ENCODE measurements around the gene GALNT10. TPM values are rescaled to one million over a fixed set of nuclear protein-coding genes. Genes with fewer than 3 reads are reported as not detected.

Gene GALNT10
- total RNA-seq, 2 experiments from 2014 or later, result 12.9 to 15.2 TPM

DNA sequence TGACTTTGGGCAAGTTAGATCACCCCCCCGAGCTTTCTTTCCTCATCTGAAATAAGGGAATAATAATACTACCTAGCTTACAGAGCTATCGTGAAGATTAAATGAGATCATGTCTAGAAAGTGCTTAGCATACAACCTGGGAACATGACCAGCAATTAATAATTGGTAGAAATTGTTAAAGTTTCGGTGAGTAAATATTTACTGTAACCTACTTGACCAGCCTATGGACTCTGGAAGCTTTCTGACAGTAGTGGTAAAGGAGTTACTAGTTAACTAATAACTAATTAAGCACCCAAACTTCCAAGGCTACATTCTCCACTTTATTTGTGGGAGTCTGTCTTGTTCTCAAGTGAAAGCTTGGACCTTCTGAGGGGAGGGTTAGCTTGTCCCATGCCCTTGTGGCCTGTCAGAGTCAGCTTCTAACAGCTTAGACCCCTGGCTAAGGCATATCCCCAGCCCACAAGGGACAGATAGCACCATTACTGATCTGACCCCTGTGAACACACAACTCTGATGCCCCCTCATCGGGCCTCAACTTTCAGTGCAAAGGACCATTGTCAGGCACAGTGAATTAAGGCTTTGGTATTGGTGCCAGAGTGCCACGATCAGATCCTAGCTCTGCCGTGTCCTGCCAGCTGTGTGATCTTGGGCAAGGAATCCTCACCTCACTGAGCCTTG is 196.6 kb downstream of the GALNT10 start:
- POLR2A ChIA-PET, result no interaction called here
- DNase-seq (no peak), ATAC-seq (no peak)
- no peaks in the 10 kb centered on the region for H3K27me3 Mint-ChIP-seq
- peaks cover 24% of the 10 kb centered on the region for H3K36me3 Mint-ChIP-seq (ENCODE audit: low read depth)
- H3K4me3 Mint-ChIP-seq, result no peak overlapping the region
- CTCF ChIA-PET, result interaction anchor here (1.3 to 2.5 kb wide), 4 partner anchors 16 to 315 kb away, joined by 3 to 7 read pairs (median 4); partner anchors contain the start of gene GALNT10
- TF ChIP-seq CTCF (IDR thresholded peaks at IDR 0.05), result no peak
- H3K27ac Mint-ChIP-seq, result no peak overlapping the region
- peaks cover 5% of the 10 kb centered on the region for H3K9me3 Mint-ChIP-seq
- H3K4me1 Mint-ChIP-seq (ENCODE audit: low read depth), result peaks cover 13% of the 10 kb centered on the region
- intact Hi-C loops (cut with micrococcal nuclease), result no loop called here

- peaks cover 22% of the 10 kb centered on the region for H3K36me3 Mint-ChIP-seq (ENCODE audit: low read depth)
- ChIA-PET CTCF (interaction anchor here (2.5 kb wide), 1 partner anchor 316 kb away, joined by 7 read pairs; no protein-coding TSS in a partner anchor), POLR2A (no interaction called here)
- intact Hi-C loops (cut with micrococcal nuclease), result no loop called here
- no peak overlapping the region for H3K27ac Mint-ChIP-seq
- H3K4me1 Mint-ChIP-seq (ENCODE audit: low read depth), result peaks cover 11% of the 10 kb centered on the region
- H3K4me3 Mint-ChIP-seq, result no peak overlapping the region
- no peak for TF ChIP-seq CTCF (IDR thresholded peaks at IDR 0.05)
- DNase-seq (no peak), ATAC-seq (no peak)
- peaks cover 2% of the 10 kb centered on the region for H3K9me3 Mint-ChIP-seq
- H3K27me3 Mint-ChIP-seq, result no peaks in the 10 kb centered on the region
Observed at GRCh38 chr5:154388842-154389241, 198.3 kb downstream of the GALNT10 start.

GRCh38 chr5:154390096-154390495 is 199.6 kb downstream of the GALNT10 start:
- Mint-ChIP-seq H3K4me3 (no peak overlapping the region), H3K36me3 (ENCODE audit: low read depth) (peaks cover 20% of the 10 kb centered on the region), H3K4me1 (ENCODE audit: low read depth) (peaks cover 4% of the 10 kb centered on the region), H3K9me3 (no peaks in the 10 kb centered on the region), H3K27ac (no peak overlapping the region), H3K27me3 (no peaks in the 10 kb centered on the region)
- intact Hi-C loops (cut with micrococcal nuclease), result no loop called here
- no peak for DNase-seq
- ATAC-seq, result no peak
- CTCF ChIA-PET, result no interaction called here
- no peak for TF ChIP-seq CTCF (IDR thresholded peaks at IDR 0.05)
- POLR2A ChIA-PET, result interaction anchor here (0.7 kb wide), 1 partner anchor 50 kb away, joined by 3 read pairs; no protein-coding TSS in a partner anchor

DNA sequence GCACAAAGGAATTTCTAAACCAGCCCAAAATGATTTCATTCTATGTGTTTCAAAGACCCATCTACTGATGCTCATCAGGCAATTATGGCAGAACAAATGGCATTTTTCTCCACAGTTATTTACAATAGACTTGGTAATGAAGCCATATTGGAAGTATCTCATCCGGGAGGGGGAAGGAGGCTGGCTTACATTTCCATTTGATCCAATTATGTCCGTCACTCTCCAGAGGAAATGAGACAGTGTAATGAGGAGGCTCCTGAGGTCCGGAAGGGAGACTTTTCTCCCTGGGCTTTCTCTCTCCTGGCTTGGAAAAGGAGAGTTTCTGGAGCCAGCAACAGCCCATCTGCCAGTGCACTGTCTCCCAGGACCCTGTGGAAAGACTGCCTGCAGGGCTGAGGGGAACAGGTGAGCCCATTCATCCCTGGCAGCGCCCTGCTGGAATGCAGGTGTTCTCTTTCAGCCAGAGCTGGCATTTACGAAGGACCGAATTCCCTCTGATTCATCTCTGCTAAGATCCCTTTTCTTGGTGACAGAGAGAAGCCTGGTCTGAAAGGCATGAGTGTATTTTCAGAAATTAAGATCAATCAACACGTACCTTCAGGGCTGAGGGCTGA is 200.3 kb downstream of the GALNT10 start:
- ChIA-PET CTCF (no interaction called here), POLR2A (interaction anchor here (0.7 kb wide), 1 partner anchor 49 kb away, joined by 3 read pairs; no protein-coding TSS in a partner anchor)
- H3K9me3 Mint-ChIP-seq, result no peaks in the 10 kb centered on the region
- H3K4me3 Mint-ChIP-seq, result no peak overlapping the region
- peaks cover 16% of the 10 kb centered on the region for H3K36me3 Mint-ChIP-seq (ENCODE audit: low read depth)
- intact Hi-C loops (cut with micrococcal nuclease), result no loop called here
- H3K4me1 Mint-ChIP-seq (ENCODE audit: low read depth), result no peaks in the 10 kb centered on the region
- no peak overlapping the region for H3K27ac Mint-ChIP-seq
- no peak for TF ChIP-seq CTCF (IDR thresholded peaks at IDR 0.05)
- no peak for ATAC-seq
- DNase-seq, result no peak
- H3K27me3 Mint-ChIP-seq, result no peaks in the 10 kb centered on the region

- DNase-seq (no peak), ATAC-seq (no peak)
- H3K36me3 Mint-ChIP-seq (ENCODE audit: low read depth), result peaks cover 16% of the 10 kb centered on the region
- no peaks in the 10 kb centered on the region for H3K4me1 Mint-ChIP-seq (ENCODE audit: low read depth)
- no peak overlapping the region for H3K4me3 Mint-ChIP-seq
- intact Hi-C loops (cut with micrococcal nuclease), result no loop called here
- no peak for TF ChIP-seq CTCF (IDR thresholded peaks at IDR 0.05)
- POLR2A ChIA-PET, result no interaction called here
- H3K27me3 Mint-ChIP-seq, result no peaks in the 10 kb centered on the region
- no peaks in the 10 kb centered on the region for H3K9me3 Mint-ChIP-seq
- H3K27ac Mint-ChIP-seq, result no peak overlapping the region
- CTCF ChIA-PET, result no interaction called here
Observed at GRCh38 chr5:154391788-154392187, 201.3 kb downstream of the GALNT10 start.

Data from activated CD8-positive, alpha-beta T cell treated with anti-CD3 and anti-CD28 coated beads for 36 hours (primary cell).